Chondrocyte (in vitro differentiated cells): ENCODE data around the gene GPSM3. TPM values are rescaled to one million over a fixed set of nuclear protein-coding genes. Genes with fewer than 3 reads are reported as not detected.
A peak's percentile ranks its signal among the peaks of the same experiment; 100 is the strongest.

Source experiments
- DNase-seq: peaks from one replicate; pipeline ENCODE4 v3.0.0; 2021; ENCODE audit warnings: mixed read lengths, low spot score
- H3K27ac Mint-ChIP-seq: one replicate; pipeline ENCODE4 v1.8.0; 2021; ENCODE audit warnings: mild to moderate bottlenecking, moderate library complexity, mixed read lengths; ENCODE audit not compliant: unreplicated experiment
- H3K27me3 Mint-ChIP-seq: 2 replicates; pipeline ENCODE4 v1.8.0; 2021; ENCODE audit warnings: low read depth, mixed read lengths
- H3K36me3 Mint-ChIP-seq: 2 replicates; pipeline ENCODE4 v1.8.0; 2021; ENCODE audit warnings: low read depth, mixed read lengths
- H3K4me1 Mint-ChIP-seq: 2 replicates; pipeline ENCODE4 v1.8.0; 2021; ENCODE audit warnings: low read depth, mild to moderate bottlenecking, mixed read lengths
- H3K4me3 Mint-ChIP-seq: one replicate; pipeline ENCODE4 v1.8.0; 2021; ENCODE audit warnings: mild to moderate bottlenecking, moderate library complexity, mixed read lengths; ENCODE audit not compliant: unreplicated experiment
- H3K9me3 Mint-ChIP-seq: 2 replicates; pipeline ENCODE4 v1.8.0; 2021; ENCODE audit warnings: low read depth, mixed read lengths
- CTCF ChIP-seq: fragments of 200-600 bp; sonication (generic); IDR thresholded peaks from 2 replicates; pipeline ENCODE4 v1.5.0; 2021; ENCODE audit warnings: antibody characterized with exemption, mild to moderate bottlenecking, moderate library complexity
- total RNA-seq: library from RNA; stranded (reverse); gene quantifications from 3 replicates; pipeline ENCODE4 v1.2.1, GENCODE V29; 2021

GPSM3 gene
- total RNA-seq, 1 donor from 2014 or later, result 5.6 TPM

- peak; percentile 56 for DNase-seq
- Mint-ChIP-seq H3K4me1 (peaks cover 48% of the 10 kb centered on the region), H3K4me3 (no peak within 1 kb of the TSS), H3K9me3 (no peaks in the 10 kb centered on the region), H3K27me3 (no peaks in the 10 kb centered on the region), H3K27ac (peak within 1 kb of the TSS; percentile 17), H3K36me3 (peaks cover 17% of the 10 kb centered on the region)
- no peak for TF ChIP-seq CTCF
Measured at GRCh38 chr6:32184084-32184640, 8.3 kb downstream of the GPSM3 start, which contains the start of gene AGER. TSS of gene AGER (minus strand) at chr6:32184253. CDS start at chr6:32184222, 31 bp downstream.

GRCh38 chr6:32183483-32184083, 8.9 kb downstream of the GPSM3 start:
- Mint-ChIP-seq H3K4me3 (no peak overlapping the region), H3K27ac (peak overlapping the region; percentile 8), H3K4me1 (peaks cover 48% of the 10 kb centered on the region), H3K27me3 (no peaks in the 10 kb centered on the region), H3K9me3 (no peaks in the 10 kb centered on the region), H3K36me3 (peaks cover 17% of the 10 kb centered on the region)
- TF ChIP-seq CTCF, result no peak
- peak; percentile 46 for DNase-seq

GRCh38 chr6:32183030-32183429, 9.4 kb downstream of the GPSM3 start:
- no peaks in the 10 kb centered on the region for H3K9me3 Mint-ChIP-seq
- no peak for DNase-seq
- H3K4me1 Mint-ChIP-seq, result peaks cover 44% of the 10 kb centered on the region
- H3K36me3 Mint-ChIP-seq, result peaks cover 17% of the 10 kb centered on the region
- no peak overlapping the region for H3K4me3 Mint-ChIP-seq
- no peaks in the 10 kb centered on the region for H3K27me3 Mint-ChIP-seq
- no peak overlapping the region for H3K27ac Mint-ChIP-seq
- no peak for TF ChIP-seq CTCF

DNA sequence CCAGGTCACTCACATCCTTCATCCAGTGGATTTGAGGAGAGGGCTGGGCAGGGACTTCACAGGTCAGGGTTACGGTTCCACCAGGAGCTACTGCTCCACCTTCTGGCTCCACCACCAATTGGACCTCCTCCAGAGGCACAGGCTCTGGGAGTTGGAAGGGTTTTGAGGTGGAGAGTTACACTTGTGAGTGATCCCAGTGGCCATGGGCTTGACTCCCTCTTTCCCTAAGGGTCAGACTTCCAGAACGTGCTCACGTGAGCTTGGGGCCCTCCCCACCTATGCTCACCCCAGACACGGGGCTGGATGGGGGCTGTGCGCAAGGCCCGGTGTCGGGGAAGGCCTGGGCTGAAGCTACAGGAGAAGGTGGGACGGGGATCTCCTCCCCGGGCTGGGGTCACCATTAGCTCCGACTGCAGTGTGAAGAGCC, 9.9 kb downstream of the GPSM3 start:
- Mint-ChIP-seq H3K4me1 (peaks cover 41% of the 10 kb centered on the region), H3K27ac (peak overlapping the region; percentile 45), H3K9me3 (no peaks in the 10 kb centered on the region), H3K36me3 (peaks cover 15% of the 10 kb centered on the region), H3K27me3 (no peaks in the 10 kb centered on the region), H3K4me3 (no peak overlapping the region)
- TF ChIP-seq CTCF, result no peak
- peak; percentile 71 for DNase-seq

- peak overlapping the region; percentile 45 for H3K27ac Mint-ChIP-seq
- H3K4me1 Mint-ChIP-seq, result peaks cover 41% of the 10 kb centered on the region
- no peak overlapping the region for H3K4me3 Mint-ChIP-seq
- H3K36me3 Mint-ChIP-seq, result peaks cover 15% of the 10 kb centered on the region
- H3K27me3 Mint-ChIP-seq, result no peaks in the 10 kb centered on the region
- no peaks in the 10 kb centered on the region for H3K9me3 Mint-ChIP-seq
- DNase-seq, result peak; percentile 74
- TF ChIP-seq CTCF, result no peak
Measured at GRCh38 chr6:32181915-32182529, 10.4 kb downstream of the GPSM3 start.
